Urinary bladder (tissue), 4 donors: ENCODE data around the gene NCAPD3. TPM values are rescaled to one million over a fixed set of nuclear protein-coding genes. Genes with fewer than 3 reads are reported as not detected.

Experiments
- DNase-seq: peaks from one replicate; pipeline ENCODE4 v3.0.0-alpha.2; 2015; ENCODE audit errors: extremely low spot score
- H3K27ac ChIP-seq: one replicate; pipeline ENCODE4 v1.5.1; 2013; ENCODE audit warnings: low read depth, mild to moderate bottlenecking, moderate library complexity
- H3K36me3 ChIP-seq: one replicate; pipeline ENCODE4 v1.6.1; 2013; ENCODE audit warnings: mild to moderate bottlenecking, moderate library complexity; ENCODE audit not compliant: insufficient read depth
- H3K4me1 ChIP-seq: one replicate; pipeline ENCODE4 v1.6.1; 2013; ENCODE audit warnings: mild to moderate bottlenecking, moderate library complexity; ENCODE audit not compliant: insufficient read depth
- H3K4me3 ChIP-seq: one replicate; pipeline ENCODE4 v1.5.1; 2013; ENCODE audit warnings: low read depth, low read length
- WGBS: extraction: QIAGEN DNeasy Blood & Tissue Kit; methylation state at CpG from one replicate; pipeline ENCODE4 v1.1.7; 2013; 5-methylcytosine and 5-hydroxymethylcytosine counted together
- polyA plus RNA-seq: library from polyadenylated mRNA; stranded (reverse); fragments of 200-250 nt; gene quantifications from one replicate; pipeline ENCODE4 v1.2.3, GENCODE V29; 2013
- total RNA-seq: library from RNA; depleted of rRNA; stranded (reverse); fragments of >200 nt; gene quantifications from one replicate; pipeline ENCODE4 v1.2.3, GENCODE V29; 2014
- donor health status: healthy with polysubstance abuse.
- donor health status: healthy.

The NCAPD3 gene
- total and polyA plus RNA-seq, 2 donors = 9.5 to 29.1 TPM

- no peak for DNase-seq
- no peak overlapping the region for H3K27ac ChIP-seq
- WGBS = 96% methylated on average over 13 of the region's 13 CpGs
- no peaks in the 10 kb centered on the region for H3K4me1 ChIP-seq
- no peak overlapping the region for H3K4me3 ChIP-seq
- peaks cover 3% of the 10 kb centered on the region for H3K36me3 ChIP-seq
These were observed 47.5 kb downstream of the NCAPD3 start for GRCh38 chr11:134176284-134176683.

GRCh38 chr11:134173296-134173695 lies 50.5 kb downstream of the NCAPD3 start:
- DNase-seq = no peak
- H3K4me1 ChIP-seq = no peaks in the 10 kb centered on the region
- no peak overlapping the region for H3K4me3 ChIP-seq
- 99% methylated on average over 5 of the region's 5 CpGs for WGBS
- peaks cover 3% of the 10 kb centered on the region for H3K36me3 ChIP-seq
- H3K27ac ChIP-seq = no peak overlapping the region

- Histone ChIP-seq H3K4me1 (no peaks in the 10 kb centered on the region), H3K4me3 (no peak overlapping the region), H3K36me3 (peaks cover 1% of the 10 kb centered on the region), H3K27ac (no peak overlapping the region)
- no peak for DNase-seq
- 97% methylated on average over 10 of the region's 10 CpGs for WGBS
These were observed 51.8 kb downstream of the NCAPD3 start for GRCh38 chr11:134171951-134172350.

- no peak overlapping the region for H3K27ac ChIP-seq
- H3K36me3 ChIP-seq = no peaks in the 10 kb centered on the region
- 93% methylated on average over 5 of the region's 5 CpGs for WGBS
These were observed 52.9 kb downstream of the NCAPD3 start for GRCh38 chr11:134170919-134171281.

GRCh38 chr11:134170177-134170918 lies 53.4 kb downstream of the NCAPD3 start:
- DNase-seq = no peak
- 85% methylated on average over 6 of the region's 6 CpGs for WGBS
- Histone ChIP-seq H3K36me3 (no peaks in the 10 kb centered on the region), H3K4me3 (no peak overlapping the region), H3K27ac (no peak overlapping the region), H3K4me1 (no peaks in the 10 kb centered on the region)

More at GRCh38 chr11:134170919-134171281, 52.9 kb downstream of the NCAPD3 start:
- H3K4me1 ChIP-seq = no peaks in the 10 kb centered on the region
- DNase-seq = no peak
- H3K4me3 ChIP-seq = no peak overlapping the region

DNA sequence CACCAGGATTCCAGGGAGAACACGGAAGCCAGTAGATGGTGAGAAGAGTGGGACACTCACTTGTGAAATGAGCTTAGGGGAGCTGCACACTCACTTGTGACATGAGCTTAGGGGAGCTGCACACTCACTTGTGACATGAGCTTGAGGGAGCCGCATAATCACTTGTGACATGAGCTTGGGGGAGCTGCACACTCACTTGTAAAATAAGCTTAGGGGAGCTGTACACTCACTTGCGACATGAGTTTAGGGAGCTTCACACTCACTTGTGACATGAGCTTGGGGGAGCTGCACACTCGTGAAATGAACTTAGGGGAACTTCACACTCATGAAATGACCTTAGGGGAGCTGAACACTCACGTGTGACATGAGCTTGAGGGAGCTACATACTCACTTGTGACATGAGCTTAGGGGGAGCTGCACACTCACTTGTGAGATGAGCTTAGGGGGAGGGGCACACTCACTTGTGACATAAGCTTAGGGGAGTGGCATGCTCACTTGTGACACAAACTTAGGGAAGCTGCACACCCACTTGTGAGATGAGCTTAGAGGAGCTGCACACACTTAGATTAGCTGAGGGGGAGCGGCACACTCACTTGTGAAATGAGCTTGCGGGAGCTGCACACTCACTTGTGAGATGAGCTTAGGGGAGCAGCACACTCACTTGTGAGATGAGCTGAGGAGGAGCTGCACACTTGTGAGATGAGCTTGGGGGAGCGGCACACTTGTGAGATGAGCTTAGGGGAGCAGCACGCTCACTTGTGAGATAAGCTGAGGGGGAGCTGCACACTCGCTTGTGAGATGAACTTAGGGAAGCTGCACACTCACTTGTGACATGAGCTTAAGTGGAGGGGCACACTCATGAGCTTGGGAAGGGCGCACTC lies 59.0 kb downstream of the NCAPD3 start:
- WGBS = 91% methylated on average over 11 of the region's 11 CpGs
- DNase-seq = no peak
- Histone ChIP-seq H3K4me3 (no peak overlapping the region), H3K36me3 (no peaks in the 10 kb centered on the region), H3K4me1 (no peaks in the 10 kb centered on the region), H3K27ac (no peak overlapping the region)

GRCh38 chr11:134159652-134160051 lies 64.1 kb downstream of the NCAPD3 start:
- WGBS = 93% methylated on average over 9 of the region's 9 CpGs

DNA sequence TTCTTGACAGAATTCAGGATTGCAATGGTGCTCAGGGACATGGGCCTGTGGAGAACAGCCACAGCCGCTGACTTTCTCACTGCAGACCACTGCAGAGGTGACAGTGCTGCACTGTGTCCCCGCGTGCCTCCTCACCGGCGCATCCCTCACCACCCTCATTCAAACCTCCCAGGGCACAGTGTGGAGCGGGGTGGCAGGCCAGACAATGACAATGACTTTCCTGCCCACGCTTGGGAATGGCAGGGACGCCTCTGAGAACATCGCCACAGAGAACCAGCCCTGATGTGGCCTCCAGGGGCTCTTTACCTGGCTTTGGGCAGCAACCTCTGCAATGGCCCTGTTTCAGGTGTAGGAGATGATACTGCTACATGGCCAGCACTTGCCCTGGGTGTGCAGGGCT lies 65.7 kb downstream of the NCAPD3 start:
- no peak overlapping the region for H3K27ac ChIP-seq
- WGBS = 94% methylated on average over 9 of the region's 9 CpGs
- H3K36me3 ChIP-seq = peaks cover 2% of the 10 kb centered on the region
- H3K4me1 ChIP-seq = no peaks in the 10 kb centered on the region
- H3K4me3 ChIP-seq = no peak overlapping the region
- DNase-seq = no peak

More at GRCh38 chr11:134159652-134160051, 64.1 kb downstream of the NCAPD3 start:
- no peak overlapping the region for H3K27ac ChIP-seq
- H3K4me1 ChIP-seq = no peaks in the 10 kb centered on the region
- DNase-seq = no peak
- H3K36me3 ChIP-seq = peaks cover 2% of the 10 kb centered on the region
- H3K4me3 ChIP-seq = no peak overlapping the region

DNA sequence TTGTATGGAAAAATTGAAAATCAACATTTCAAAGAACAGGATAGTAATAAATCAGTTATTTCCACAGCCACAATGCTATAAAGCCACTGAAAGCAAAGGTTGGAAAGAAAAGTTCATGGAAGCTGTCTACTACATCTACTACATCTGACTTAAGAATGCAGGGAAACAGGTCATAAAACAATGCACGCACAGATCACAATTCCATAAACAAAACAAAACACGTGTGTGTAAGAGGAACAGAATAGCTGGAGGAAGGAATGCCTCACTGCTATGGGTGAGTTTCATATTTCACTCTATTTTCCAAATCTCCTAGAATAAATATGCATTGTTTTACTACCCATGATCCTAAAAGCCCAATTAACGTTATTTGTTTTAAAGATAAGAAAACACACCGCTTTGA lies 66.3 kb downstream of the NCAPD3 start:
- WGBS = 54% methylated on average over 4 of the region's 4 CpGs
- peaks cover 2% of the 10 kb centered on the region for H3K36me3 ChIP-seq

DNA sequence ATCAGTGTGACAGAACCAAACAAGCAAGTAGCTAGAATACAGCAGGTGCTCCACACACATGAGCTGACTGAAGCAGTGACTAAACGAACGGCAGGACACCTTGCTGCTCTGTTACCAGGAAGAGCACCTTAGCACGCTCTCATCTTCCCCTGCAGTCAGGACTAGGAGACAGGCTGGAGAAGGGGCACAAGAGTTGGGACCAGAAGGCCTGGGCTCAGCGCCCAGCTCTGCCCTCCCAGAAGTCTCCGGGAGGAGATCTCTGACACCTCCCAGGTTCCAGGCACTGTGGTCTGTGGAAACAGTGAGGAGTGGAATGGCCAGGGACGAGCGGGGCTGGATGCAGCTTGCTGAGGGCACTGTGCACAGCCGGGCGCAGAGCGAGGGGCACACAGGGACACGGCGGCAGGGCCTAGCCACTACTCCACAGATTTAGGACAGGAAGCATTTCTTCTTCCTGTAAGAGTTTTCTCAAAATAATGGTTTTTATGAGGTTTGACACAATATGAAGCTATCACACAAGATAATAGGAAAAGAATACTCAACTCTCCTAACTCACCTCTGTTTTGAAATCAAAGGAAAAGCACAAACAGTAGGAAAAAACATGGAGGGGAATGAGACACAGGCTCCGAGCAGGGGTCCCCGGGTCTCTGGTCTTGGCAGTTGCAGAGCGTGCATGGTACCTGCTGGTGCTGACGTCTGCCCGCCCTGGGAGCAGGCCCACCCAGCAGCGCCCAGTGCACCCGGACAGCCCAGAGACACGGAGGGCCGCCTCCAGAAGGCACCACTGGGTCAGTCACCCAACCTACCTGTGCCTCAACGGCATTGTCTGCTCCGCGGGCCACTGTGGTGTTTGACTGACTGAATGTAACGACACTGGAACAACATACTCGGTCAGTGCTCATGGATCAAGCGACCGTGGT lies 67.6 kb downstream of the NCAPD3 start:
- 96% methylated on average over 28 of the region's 28 CpGs for WGBS
- Histone ChIP-seq H3K36me3 (peaks cover 4% of the 10 kb centered on the region), H3K4me1 (no peaks in the 10 kb centered on the region), H3K4me3 (no peak overlapping the region), H3K27ac (no peak overlapping the region)
- DNase-seq = no peak

More for the DNA sequence above, 66.3 kb downstream of the NCAPD3 start:
- DNase-seq = no peak
- H3K4me1 ChIP-seq = no peaks in the 10 kb centered on the region
- H3K27ac ChIP-seq = no peak overlapping the region
- no peak overlapping the region for H3K4me3 ChIP-seq

DNA sequence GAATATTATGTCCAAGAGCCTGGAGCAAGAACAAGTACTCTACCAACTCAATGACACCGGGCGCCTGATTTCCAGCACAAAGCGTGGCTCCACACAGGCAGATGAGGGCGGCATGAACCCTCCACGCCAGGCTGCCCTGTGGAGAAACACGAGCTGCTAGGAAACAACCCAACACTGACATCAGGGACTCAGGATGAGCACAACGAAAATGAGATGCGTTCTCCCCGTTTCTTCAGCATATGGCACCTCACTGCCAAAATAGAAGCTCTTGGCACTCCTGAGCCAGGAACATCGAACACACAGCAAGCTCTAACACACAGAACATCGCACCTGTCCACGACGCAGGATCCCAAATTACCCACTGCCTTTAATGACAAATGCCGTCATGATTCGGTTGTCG lies 68.3 kb downstream of the NCAPD3 start:
- H3K27ac ChIP-seq = no peak overlapping the region
- H3K4me3 ChIP-seq = no peak overlapping the region
- H3K36me3 ChIP-seq = peaks cover 4% of the 10 kb centered on the region
- WGBS = 90% methylated on average over 16 of the region's 16 CpGs
- DNase-seq = no peak
- no peaks in the 10 kb centered on the region for H3K4me1 ChIP-seq

- Histone ChIP-seq H3K36me3 (peaks cover 4% of the 10 kb centered on the region), H3K27ac (no peak overlapping the region)
- 90% methylated on average over 11 of the region's 11 CpGs for WGBS
These were observed 69.3 kb downstream of the NCAPD3 start for GRCh38 chr11:134154441-134154840.

More at GRCh38 chr11:134154441-134154840, 69.3 kb downstream of the NCAPD3 start:
- H3K4me1 ChIP-seq = no peaks in the 10 kb centered on the region
- no peak overlapping the region for H3K4me3 ChIP-seq
- no peak for DNase-seq
